GM19023 (cell line): Measurements from ENCODE around the gene ZNF442.
"Not testable (repeated sequence)": the region's sequence is repeated elsewhere in the genome, so short reads cannot be mapped to it uniquely, and the experiment has no call there.

Experiments used
- ATAC-seq: cut with Tn5 transposase; IDR thresholded peaks from one replicate; pipeline ENCODE4 v1.9.1; 2021; ENCODE audit warnings: mild to moderate bottlenecking, moderate library complexity; ENCODE audit not compliant: unreplicated experiment

Gene ZNF442

GRCh38 chr19:12331211-12331941, 34.1 kb downstream of the ZNF442 start:
- peak; percentile 41 for ATAC-seq

DNA sequence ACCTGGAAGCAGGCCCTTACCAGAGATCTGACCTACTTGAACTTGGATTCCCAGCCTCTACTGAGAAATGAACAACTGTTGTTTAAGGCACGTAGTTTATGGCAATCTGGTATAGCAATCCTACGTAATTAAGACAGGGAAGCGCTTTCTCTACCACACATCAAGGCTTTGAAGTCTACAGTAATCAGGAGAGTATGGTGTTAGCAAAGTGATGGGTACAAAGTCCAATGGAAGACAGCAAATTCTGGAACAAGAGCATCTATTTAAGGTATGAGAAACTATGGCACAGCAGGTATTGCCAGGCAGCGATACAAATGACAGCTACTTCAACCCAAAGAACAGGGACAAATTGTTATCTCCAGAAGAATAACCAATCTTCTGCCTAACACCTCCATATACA, 35.1 kb downstream of the ZNF442 start:
- ATAC-seq: no peak

DNA sequence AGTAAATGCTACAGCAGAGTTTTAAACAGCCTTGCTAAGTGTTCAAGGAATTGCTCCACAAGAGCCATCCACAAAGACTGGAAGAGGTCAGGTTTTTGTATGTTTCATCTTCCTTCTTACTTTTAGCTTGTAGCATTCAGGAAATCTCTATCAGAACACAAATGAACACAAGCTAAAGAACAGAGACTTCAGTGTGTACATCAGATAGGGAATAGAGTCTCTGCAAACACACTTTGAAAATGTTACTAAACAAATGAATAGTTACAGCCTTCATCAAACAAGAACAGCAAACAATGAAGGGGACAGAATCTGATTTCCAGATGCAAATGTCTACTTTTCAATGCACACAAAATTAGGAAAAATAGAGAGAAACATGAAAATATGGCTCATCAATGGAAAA, 39.8 kb downstream of the ZNF442 start:
- ATAC-seq: no peak

DNA sequence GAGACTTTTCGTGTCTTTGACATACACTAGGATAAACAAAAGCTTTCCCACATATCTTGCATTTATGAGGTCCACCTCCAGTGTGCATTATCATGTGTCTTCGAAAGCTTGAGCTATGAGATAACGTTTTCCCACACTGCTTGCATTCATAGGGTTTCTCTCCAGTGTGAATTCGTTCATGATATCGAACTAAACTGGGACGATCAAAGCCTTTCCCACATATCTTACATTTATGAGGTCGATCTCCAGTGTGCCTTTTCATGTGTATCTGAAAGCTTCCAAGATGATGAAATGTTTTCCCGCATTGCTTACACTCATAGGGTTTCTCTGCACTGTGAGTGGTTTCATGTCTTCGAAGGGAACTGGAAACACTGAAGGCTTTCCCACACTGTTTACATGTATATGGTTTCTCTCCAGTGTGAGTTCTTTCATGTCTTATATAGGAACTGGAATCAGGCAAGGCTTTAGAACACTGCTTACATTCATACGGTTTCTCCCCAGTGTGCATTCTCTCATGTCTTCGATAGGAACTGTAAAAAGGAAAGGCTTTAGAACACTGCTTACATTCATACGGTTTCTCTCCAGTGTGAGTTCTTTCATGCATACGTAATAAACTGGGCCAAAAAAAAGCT, 46.6 kb downstream of the ZNF442 start:
- ATAC-seq: no peak

- no peak for ATAC-seq
These were observed 50.9 kb downstream of the ZNF442 start for GRCh38 chr19:12314553-12314952.

- ATAC-seq: not testable (repeated sequence)
These were observed 56.6 kb downstream of the ZNF442 start for GRCh38 chr19:12308891-12309290.
